ENCODE data around the gene MT2A.

DNA sequence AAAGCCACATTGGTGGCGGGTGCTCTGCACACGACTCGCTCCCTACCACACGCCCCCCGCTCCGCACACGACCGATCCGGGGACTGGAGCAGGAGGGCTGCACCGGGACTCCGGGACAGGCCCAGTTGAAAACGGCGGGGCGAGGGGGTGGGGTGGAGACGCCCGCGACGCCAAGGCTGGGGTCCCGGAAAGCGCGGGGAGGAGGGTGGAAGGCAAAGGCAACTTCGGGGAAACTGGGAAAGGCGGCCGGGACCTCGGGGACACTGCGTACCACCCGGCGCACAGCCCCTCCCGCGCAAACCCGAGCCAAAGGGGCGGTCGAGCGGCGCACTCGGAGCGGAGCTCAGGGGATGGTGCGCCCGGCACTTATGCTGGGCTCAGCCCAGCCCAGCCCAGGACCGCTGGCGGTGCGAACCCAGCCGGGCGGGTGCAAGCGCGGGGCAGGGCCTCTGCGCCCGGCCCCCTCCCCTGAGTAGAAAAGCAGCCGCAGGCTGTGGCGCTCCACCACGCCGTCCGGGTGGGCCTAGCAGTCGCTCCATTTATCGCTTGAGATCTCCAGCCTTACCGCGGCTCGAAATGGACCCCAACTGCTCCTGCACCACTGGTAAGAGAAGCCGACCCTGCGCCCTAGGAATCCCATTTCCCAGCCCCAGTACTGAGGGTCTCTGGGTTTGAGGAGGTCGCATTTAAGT lies 23.9 kb downstream of the MT2A start, which contains the start of gene MT1M:
- no peak for TF ChIP-seq POLR2A (IDR thresholded peaks at IDR 0.05; ENCODE audit: low read depth, low read length)
- no peak for TF ChIP-seq POLR2AphosphoS5 (IDR thresholded peaks at IDR 0.05; ENCODE audit: low read depth, low read length)
- no peak for TF ChIP-seq TAF1 (IDR thresholded peaks at IDR 0.05; ENCODE audit: low read depth, low read length)

Measured in GM12891 (cell line).